Mesendoderm (in vitro differentiated cells): Measurements from ENCODE around the gene TDRD12.

Source experiments
- DNase-seq: peaks from one replicate; pipeline ENCODE4 v3.0.0; 2013
- H2AK5ac ChIP-seq: 2 replicates; pipeline ENCODE4 v1.6.1; 2013; ENCODE audit warnings: low read length, inconsistent platforms
- H2BK120ac ChIP-seq: 2 replicates; pipeline ENCODE4 v1.6.1; 2013; ENCODE audit warnings: low read depth, mild to moderate bottlenecking, low read length, moderate library complexity, mixed read lengths
- H2BK15ac ChIP-seq: replicated peaks from 2 replicates; pipeline ENCODE4 v1.6.1; 2013; ENCODE audit warnings: low read depth, mild to moderate bottlenecking, moderate library complexity
- H2BK5ac ChIP-seq: 2 replicates; pipeline ENCODE4 v1.6.1; 2013; ENCODE audit warnings: low read length, inconsistent platforms
- H3K18ac ChIP-seq: 2 replicates; pipeline ENCODE4 v1.6.1; 2013; ENCODE audit warnings: mild to moderate bottlenecking, low read length, mixed read lengths
- H3K23ac ChIP-seq: one replicate; pipeline ENCODE4 v1.6.1; 2013; ENCODE audit warnings: low read length
- H3K27ac ChIP-seq: 2 replicates; pipeline ENCODE4 v1.5.1; 2013; ENCODE audit warnings: low read depth, mild to moderate bottlenecking, inconsistent platforms, low read length, moderate library complexity
- H3K27me3 ChIP-seq: 2 replicates; pipeline ENCODE4 v1.6.1; 2013; ENCODE audit warnings: low read length, control low read depth, mild to moderate bottlenecking, inconsistent platforms; ENCODE audit not compliant: insufficient read depth, poor library complexity
- H3K36me3 ChIP-seq: 2 replicates; pipeline ENCODE4 v1.6.1; 2013; ENCODE audit warnings: low read length, inconsistent platforms; ENCODE audit not compliant: control insufficient read depth, insufficient read depth
- H3K4ac ChIP-seq: one replicate; pipeline ENCODE4 v1.6.1; 2013; ENCODE audit warnings: low read depth, mild to moderate bottlenecking, low read length, moderate library complexity
- H3K4me1 ChIP-seq: 2 replicates; pipeline ENCODE4 v1.6.1; 2013; ENCODE audit warnings: low read depth, low read length, inconsistent platforms; ENCODE audit not compliant: control insufficient read depth
- H3K4me2 ChIP-seq: 2 replicates; pipeline ENCODE4 v1.6.1; 2013; ENCODE audit warnings: low read length
- H3K4me3 ChIP-seq: 2 replicates; pipeline ENCODE4 v1.5.1; 2013; ENCODE audit warnings: mild to moderate bottlenecking, low read length
- H3K56ac ChIP-seq: one replicate; pipeline ENCODE4 v1.6.1; 2013; ENCODE audit warnings: low read length
- H3K79me1 ChIP-seq: 2 replicates; pipeline ENCODE4 v1.6.1; 2013; ENCODE audit warnings: low read length, inconsistent platforms
- H3K79me2 ChIP-seq: 2 replicates; pipeline ENCODE4 v1.6.1; 2013; ENCODE audit warnings: mild to moderate bottlenecking, low read length; ENCODE audit not compliant: control insufficient read depth, insufficient read depth
- H3K9ac ChIP-seq: 2 replicates; pipeline ENCODE4 v1.6.1; 2013; ENCODE audit warnings: low read length, inconsistent platforms
- H4K5ac ChIP-seq: one replicate; pipeline ENCODE4 v1.6.1; 2013; ENCODE audit warnings: low read length
- H4K8ac ChIP-seq: one replicate; pipeline ENCODE4 v1.6.1; 2013; ENCODE audit warnings: low read depth, mild to moderate bottlenecking, control low read depth, low read length, moderate library complexity
- WGBS: extraction: QIAGEN DNeasy Blood & Tissue Kit; methylation state at CpG from one replicate; pipeline ENCODE4 v1.1.7; 2013; ENCODE audit warnings: low lambda C conversion rate, missing lambda C conversion rate; ENCODE audit not compliant: insufficient coverage; ENCODE audit errors: extremely low coverage; 5-methylcytosine and 5-hydroxymethylcytosine counted together

TDRD12 gene

DNA sequence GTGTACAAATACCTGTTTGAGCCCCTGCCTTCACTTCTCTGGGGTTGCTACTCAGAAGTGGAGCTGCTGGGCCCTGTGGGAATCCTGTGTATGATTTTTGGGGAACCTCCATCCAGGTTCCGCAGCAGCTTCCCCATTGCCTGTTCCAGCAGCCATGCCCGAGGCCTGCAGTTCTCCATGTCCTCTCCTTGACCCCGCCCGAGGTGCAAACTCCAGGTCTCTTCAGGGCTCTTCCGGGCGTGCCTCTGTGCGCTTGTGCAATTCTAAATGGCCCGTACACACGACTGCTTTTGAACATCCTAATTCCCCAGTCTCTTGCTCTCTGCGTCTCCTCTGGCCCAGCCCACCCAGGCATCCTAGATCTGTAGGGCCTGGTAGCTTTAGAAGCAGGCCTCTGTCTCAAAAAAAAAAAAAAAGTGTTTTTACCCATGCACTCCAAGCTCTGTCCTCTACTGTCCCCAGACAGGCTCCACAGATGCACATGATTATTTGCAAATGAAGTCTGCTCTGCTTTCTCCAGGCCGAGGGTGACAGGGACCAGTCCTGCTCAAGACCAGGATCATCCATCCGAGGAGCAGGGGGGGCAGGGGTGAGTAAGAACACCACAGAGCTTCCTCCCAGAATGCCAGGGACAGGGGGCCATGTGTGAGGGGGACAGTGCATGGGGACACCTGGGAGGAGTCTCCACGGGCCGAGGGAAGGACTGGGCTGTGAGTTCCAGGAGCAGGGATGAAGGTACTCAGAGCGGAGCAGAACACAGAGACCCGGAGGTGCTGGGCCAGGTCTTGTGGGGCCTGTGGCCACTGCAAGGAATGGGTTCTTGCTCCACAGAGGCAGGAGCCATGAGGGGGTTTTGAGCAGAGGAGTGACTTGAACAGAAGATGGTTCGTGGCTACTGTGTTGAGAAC is 98.3 kb downstream of the TDRD12 start:
- Histone ChIP-seq H3K4ac (no peak overlapping the region), H3K79me1 (no peaks in the 10 kb centered on the region), H3K18ac (no peak overlapping the region), H3K79me2 (no peaks in the 10 kb centered on the region), H3K27ac (no peak overlapping the region), H3K36me3 (no peaks in the 10 kb centered on the region), H3K4me2 (no peak overlapping the region), H3K56ac (no peak overlapping the region), H3K23ac (no peak overlapping the region), H4K8ac (no peak overlapping the region), H2BK5ac (no peak overlapping the region), H2AK5ac (no peak overlapping the region), H4K5ac (no peak overlapping the region), H2BK15ac (no peak overlapping the region), H2BK120ac (no peak overlapping the region), H3K4me1 (no peaks in the 10 kb centered on the region), H3K4me3 (no peak overlapping the region), H3K27me3 (no peaks in the 10 kb centered on the region), H3K9ac (no peak overlapping the region)
- no CpG with 5 or more reads among the region's 17 CpGs for WGBS
- no peak for DNase-seq

DNA sequence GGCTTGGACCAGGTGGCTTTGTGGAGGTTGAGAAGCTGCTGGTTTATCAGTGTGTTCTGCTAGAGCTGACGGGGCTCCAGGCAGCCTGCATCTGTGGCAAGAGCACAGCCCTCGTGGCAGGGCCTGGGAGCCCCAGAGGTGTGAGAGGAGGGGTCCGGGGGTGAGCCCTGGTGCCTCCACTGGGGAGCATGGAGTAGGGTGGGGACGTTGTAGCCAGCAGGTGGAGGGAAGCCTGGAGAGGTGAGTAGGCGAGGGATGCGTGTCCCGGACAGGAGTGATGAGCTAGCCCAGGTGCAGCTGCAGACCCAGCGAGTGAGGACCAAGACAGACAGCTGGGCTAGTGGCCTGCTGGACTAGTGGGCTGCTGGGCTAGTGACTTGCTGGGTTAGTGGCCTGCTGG is 99.0 kb downstream of the TDRD12 start:
- Histone ChIP-seq H3K23ac (no peak overlapping the region), H3K36me3 (no peaks in the 10 kb centered on the region), H3K18ac (no peak overlapping the region), H2AK5ac (no peak overlapping the region), H3K9ac (no peak overlapping the region), H4K8ac (no peak overlapping the region), H3K79me1 (no peaks in the 10 kb centered on the region), H3K56ac (no peak overlapping the region), H3K27me3 (no peaks in the 10 kb centered on the region), H3K79me2 (no peaks in the 10 kb centered on the region), H3K4me3 (no peak overlapping the region), H3K27ac (no peak overlapping the region), H3K4me2 (no peak overlapping the region), H4K5ac (no peak overlapping the region), H2BK15ac (no peak overlapping the region), H2BK5ac (no peak overlapping the region), H3K4me1 (no peaks in the 10 kb centered on the region), H2BK120ac (no peak overlapping the region), H3K4ac (no peak overlapping the region)
- no peak for DNase-seq
- WGBS: no CpG with 5 or more reads among the region's 8 CpGs

DNA sequence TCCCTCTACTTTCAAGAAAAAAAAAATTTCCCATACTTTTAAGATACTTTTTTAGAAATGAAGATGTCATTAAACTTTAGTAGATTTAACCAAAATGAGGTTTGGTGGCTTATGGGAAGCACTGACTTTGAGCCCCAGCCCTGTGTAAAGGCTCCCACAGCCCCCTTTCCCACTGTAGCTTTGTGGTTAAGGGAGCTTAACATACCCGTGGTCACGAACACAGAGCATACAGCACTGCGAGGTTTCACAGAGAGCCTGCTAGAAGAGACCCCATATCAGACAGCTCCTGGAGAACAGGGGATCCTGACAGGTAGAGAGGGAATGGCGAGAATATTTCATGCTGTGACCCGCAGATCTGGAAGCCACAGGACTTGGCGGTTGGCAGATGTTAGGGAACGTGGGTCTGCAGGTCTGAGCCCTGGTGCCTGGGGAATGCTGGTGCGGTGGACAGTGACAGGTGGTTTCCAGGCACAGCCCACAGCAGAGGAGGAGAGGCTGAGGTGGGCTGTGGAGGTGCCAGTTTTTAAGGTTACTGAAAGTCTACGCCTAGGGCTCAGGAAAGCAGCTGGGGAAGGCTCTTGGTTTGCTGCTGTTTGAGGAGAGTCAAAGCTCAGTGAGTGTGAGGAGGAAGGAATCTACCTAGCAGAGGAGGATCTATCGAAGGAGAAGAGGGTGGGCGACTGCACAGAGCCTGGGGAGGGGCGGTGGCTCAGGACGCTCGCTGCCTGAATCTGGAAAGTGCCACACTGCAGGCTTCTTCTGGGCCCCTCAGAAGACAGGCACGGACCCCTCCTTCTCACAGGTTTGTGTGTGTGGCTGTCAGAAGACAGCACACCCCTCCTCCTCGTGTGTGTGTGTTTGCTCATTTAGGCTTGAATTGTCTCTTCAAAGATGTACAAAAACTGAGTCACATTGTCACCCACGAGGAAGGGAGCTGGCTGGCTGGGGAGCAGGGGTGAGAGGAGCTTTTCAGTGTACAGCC is 100.1 kb downstream of the TDRD12 start:
- no peak overlapping the region for H3K56ac ChIP-seq
- no peak overlapping the region for H4K8ac ChIP-seq
- H3K9ac ChIP-seq: no peak overlapping the region
- H2BK5ac ChIP-seq: no peak overlapping the region
- no peaks in the 10 kb centered on the region for H3K36me3 ChIP-seq
- H3K4me1 ChIP-seq: no peaks in the 10 kb centered on the region
- no peak overlapping the region for H2BK120ac ChIP-seq
- H3K4me2 ChIP-seq: no peak overlapping the region
- WGBS: no CpG with 5 or more reads among the region's 17 CpGs
- H3K27me3 ChIP-seq: no peaks in the 10 kb centered on the region
- H3K23ac ChIP-seq: no peak overlapping the region
- H3K79me1 ChIP-seq: no peaks in the 10 kb centered on the region
- H2BK15ac ChIP-seq: no peak overlapping the region
- H2AK5ac ChIP-seq: no peak overlapping the region
- H3K27ac ChIP-seq: no peak overlapping the region
- no peak overlapping the region for H4K5ac ChIP-seq
- no peak overlapping the region for H3K18ac ChIP-seq
- no peak overlapping the region for H3K4me3 ChIP-seq
- H3K4ac ChIP-seq: no peak overlapping the region
- H3K79me2 ChIP-seq: no peaks in the 10 kb centered on the region
- DNase-seq: no peak

- WGBS: no CpG with 5 or more reads among the region's 14 CpGs
- H3K27me3 ChIP-seq: no peaks in the 10 kb centered on the region
Measured at GRCh38 chr19:32822916-32823746, 103.6 kb downstream of the TDRD12 start.

GRCh38 chr19:32823747-32824102 is 104.2 kb downstream of the TDRD12 start:
- Histone ChIP-seq H2AK5ac (no peak overlapping the region), H3K79me2 (no peaks in the 10 kb centered on the region), H3K23ac (no peak overlapping the region), H3K27me3 (no peaks in the 10 kb centered on the region), H3K4ac (no peak overlapping the region), H3K4me3 (no peak overlapping the region), H3K27ac (no peak overlapping the region), H4K5ac (no peak overlapping the region), H3K9ac (no peak overlapping the region), H3K4me2 (no peak overlapping the region), H3K79me1 (no peaks in the 10 kb centered on the region), H3K4me1 (no peaks in the 10 kb centered on the region), H3K36me3 (no peaks in the 10 kb centered on the region), H3K56ac (no peak overlapping the region), H2BK120ac (no peak overlapping the region), H2BK15ac (no peak overlapping the region), H4K8ac (no peak overlapping the region), H2BK5ac (no peak overlapping the region), H3K18ac (no peak overlapping the region)
- DNase-seq: no peak
- no CpG with 5 or more reads among the region's 7 CpGs for WGBS

More at GRCh38 chr19:32822916-32823746, 103.6 kb downstream of the TDRD12 start:
- no peak overlapping the region for H4K5ac ChIP-seq
- H3K18ac ChIP-seq: no peak overlapping the region
- no peak overlapping the region for H3K4me3 ChIP-seq
- H2BK15ac ChIP-seq: no peak overlapping the region
- no peak overlapping the region for H3K4me2 ChIP-seq
- H3K36me3 ChIP-seq: no peaks in the 10 kb centered on the region
- peak; percentile 27 for DNase-seq
- no peak overlapping the region for H4K8ac ChIP-seq
- H3K23ac ChIP-seq: no peak overlapping the region
- no peaks in the 10 kb centered on the region for H3K4me1 ChIP-seq
- no peak overlapping the region for H3K56ac ChIP-seq
- no peaks in the 10 kb centered on the region for H3K79me1 ChIP-seq
- H2AK5ac ChIP-seq: no peak overlapping the region
- no peak overlapping the region for H2BK120ac ChIP-seq
- no peak overlapping the region for H3K9ac ChIP-seq
- H2BK5ac ChIP-seq: no peak overlapping the region
- no peak overlapping the region for H3K27ac ChIP-seq
- no peak overlapping the region for H3K4ac ChIP-seq
- H3K79me2 ChIP-seq: no peaks in the 10 kb centered on the region
